NCI-H526 (cell line): ENCODE results near the gene LRRC56.
A peak's percentile ranks its signal among the peaks of the same experiment; 100 is the strongest.
"Not testable (repeated sequence)": the region's sequence is repeated elsewhere in the genome, so short reads cannot be mapped to it uniquely, and the experiment has no call there.

ENCODE experiments used
- DNase-seq, 2 experiments: peaks; one replicate each; lab custom pipeline; 2025; lab: John Stamatoyannopoulos, UW

The LRRC56 gene

GRCh38 chr11:559020-559620 lies 21.8 kb downstream of the LRRC56 start:
- no peak for DNase-seq

GRCh38 chr11:559712-560304 lies 22.5 kb downstream of the LRRC56 start:
- DNase-seq, result no peak

DNA sequence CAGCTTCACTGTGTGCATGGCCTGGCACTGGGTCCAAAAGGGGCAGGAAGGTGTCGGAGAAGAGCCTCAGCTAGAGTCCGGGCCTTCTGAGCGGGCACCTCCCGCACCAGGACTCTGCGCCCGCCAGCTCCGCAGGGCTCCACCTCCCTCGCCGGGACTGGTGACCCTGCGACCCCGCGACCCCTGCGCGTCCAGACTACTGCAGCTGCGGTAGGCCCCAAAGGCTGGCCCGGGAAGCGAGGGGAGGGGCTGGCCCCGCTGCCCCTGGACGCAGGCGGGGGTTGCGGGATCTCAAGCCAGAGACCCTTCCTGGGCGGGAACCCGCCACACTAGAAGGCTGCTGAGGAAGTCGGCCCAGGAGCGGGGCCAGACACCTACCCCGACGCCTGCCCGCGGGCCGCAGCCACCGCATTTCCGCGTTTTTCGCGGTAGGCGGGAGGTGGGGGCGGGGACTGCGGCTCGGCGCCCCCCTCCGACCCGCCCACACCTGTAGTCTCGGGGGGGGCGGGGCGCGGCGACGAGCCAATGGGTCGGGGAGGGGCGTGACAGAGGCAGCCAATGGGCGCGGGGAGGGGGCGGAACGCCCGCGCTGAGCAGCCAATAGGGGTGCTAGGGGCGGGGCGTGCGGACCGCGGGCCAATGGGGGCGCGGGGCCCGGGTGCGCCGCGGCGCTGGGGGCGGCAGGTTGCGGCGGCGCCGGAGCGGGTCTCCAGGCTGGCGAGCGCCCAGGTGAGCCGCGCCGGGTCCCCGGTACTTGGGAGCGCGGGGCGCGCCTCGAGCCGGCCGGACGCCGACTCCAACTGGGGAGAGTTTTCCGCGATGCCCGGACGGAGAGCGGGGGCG lies 23.2 kb downstream of the LRRC56 start, which contains the start of the genes LMNTD2 and RASSF7:
Gene LMNTD2, minus strand, starts transcription at position 434 of the 843 bp plus-strand sequence. Its CDS starts 22 bp downstream, at position 412.
Gene RASSF7, plus strand, starts transcription at position 666 of the 843 bp plus-strand sequence. CDS start 799 bp downstream, outside the sequence.
- peak; percentile 76 to 99 for DNase-seq

DNA sequence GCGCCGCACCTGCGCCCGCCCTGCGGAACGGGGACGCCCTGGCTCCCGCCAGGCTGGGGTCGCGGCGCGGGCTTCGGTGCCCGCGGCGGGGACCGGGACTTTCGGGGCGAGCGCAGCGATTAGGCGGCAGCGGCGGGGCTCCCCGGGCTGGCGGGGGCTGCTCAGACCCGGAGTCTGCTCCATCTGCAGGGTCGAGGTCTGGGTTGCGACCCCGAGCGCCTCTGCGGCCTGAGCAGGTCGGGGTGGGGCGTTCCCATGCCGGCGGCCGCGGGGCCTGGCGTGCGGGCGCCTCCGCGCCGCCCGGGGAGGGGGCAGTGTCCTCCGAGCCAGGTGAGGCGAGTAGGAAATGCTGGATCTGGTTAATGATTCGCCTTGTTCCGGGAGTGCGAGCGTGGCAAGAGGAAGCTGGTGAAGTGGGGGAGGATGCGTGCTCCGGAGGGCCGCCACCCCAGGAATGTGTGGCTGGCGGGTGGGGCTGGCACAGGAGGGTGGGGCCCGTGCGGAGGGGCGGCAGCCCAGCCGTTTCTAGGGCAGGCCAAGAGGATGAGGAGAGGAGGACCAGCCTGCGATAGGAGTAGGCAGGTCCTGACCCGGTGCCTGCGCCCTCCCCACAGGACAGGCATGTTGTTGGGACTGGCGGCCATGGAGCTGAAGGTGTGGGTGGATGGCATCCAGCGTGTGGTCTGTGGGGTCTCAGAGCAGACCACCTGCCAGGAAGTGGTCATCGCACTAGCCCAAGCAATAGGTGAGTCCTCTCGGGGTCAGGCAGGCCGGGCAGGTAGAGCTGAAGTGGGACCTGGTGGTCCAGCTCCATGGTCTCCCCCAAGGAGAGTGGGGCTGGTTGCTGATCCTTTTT lies 24.0 kb downstream of the LRRC56 start:
- peak in 1 of 2 experiments; percentile 76 for DNase-seq

DNA sequence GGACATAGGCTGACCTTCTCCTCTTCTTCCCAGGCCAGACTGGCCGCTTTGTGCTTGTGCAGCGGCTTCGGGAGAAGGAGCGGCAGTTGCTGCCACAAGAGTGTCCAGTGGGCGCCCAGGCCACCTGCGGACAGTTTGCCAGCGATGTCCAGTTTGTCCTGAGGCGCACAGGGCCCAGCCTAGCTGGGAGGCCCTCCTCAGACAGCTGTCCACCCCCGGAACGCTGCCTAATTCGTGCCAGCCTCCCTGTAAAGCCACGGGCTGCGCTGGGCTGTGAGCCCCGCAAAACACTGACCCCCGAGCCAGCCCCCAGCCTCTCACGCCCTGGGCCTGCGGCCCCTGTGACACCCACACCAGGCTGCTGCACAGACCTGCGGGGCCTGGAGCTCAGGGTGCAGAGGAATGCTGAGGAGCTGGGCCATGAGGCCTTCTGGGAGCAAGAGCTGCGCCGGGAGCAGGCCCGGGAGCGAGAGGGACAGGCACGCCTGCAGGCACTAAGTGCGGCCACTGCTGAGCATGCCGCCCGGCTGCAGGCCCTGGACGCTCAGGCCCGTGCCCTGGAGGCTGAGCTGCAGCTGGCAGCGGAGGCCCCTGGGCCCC lies 24.8 kb downstream of the LRRC56 start:
- no peak for DNase-seq

- no peak for DNase-seq
These were observed 25.9 kb downstream of the LRRC56 start for GRCh38 chr11:563066-563811.

DNA sequence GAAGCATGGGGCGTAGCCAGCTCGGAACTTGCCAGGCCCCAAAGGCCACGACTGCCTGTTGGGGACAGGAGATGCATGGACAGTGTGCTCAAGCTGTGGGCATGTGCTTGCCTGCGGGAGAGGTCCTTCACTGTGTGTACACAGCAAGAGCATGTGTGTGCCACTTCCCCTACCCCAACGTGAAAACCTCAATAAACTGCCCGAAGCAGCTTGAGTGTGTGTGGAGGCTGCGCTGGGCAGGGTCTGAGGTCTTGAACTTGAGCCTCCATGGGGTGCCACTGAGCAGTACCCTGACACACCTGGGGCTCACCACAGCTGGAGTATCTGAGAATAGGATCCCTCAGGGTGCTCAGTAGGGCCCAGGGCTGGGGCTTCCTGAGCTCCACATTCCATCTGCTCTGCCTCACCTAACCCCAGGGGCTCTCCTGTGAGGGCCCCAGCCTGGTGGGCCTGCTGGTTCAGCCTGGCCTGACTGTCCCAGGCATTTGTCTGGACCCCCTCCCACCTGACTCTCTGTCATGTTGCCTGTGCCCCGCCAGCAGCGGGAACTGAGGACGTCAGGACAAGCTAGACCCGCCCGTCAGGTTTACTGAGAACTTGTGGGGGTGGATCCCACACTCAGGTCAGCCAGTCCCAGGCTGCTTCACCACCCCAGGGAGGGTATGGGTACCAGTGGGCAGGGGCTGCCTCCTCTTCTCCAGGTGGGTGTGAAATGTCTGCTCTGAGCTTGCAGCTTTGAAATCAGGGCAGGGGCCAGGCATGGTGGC lies 26.7 kb downstream of the LRRC56 start:
- DNase-seq, result no peak

DNA sequence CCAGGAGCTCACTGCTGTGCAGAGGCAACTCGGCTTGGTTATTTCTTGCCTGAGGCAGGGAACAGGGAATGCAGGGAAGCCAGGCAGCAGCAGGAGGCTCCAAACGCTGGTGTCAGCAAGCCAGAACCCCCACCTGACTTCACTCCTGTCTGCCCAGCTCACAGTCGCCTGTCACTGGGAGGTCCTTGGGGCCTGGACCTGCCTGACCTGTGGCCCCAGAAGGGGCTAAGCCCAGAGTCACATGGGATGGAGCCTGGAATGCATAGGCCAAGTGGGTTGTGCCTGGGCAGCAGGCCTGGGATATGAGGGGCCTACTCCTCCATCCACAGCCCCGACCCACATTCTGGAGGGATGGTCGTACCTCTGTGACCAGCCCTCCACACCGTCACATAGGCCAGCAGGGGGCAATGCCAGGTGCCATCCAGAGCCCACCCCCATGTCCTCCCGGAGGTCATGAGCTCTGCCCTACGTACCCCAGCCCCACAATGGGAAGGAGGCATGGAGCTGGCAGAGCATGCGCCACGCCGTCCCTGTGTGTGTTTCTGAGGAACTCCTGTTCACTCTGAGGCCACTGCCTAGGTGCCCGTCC lies 28.7 kb downstream of the LRRC56 start:
- no peak for DNase-seq

- DNase-seq, result peak in 1 of 2 experiments; percentile 31
These were observed 29.8 kb downstream of the LRRC56 start for GRCh38 chr11:567011-567628.

- no peak for DNase-seq
These were observed 30.4 kb downstream of the LRRC56 start for GRCh38 chr11:567629-568292.

DNA sequence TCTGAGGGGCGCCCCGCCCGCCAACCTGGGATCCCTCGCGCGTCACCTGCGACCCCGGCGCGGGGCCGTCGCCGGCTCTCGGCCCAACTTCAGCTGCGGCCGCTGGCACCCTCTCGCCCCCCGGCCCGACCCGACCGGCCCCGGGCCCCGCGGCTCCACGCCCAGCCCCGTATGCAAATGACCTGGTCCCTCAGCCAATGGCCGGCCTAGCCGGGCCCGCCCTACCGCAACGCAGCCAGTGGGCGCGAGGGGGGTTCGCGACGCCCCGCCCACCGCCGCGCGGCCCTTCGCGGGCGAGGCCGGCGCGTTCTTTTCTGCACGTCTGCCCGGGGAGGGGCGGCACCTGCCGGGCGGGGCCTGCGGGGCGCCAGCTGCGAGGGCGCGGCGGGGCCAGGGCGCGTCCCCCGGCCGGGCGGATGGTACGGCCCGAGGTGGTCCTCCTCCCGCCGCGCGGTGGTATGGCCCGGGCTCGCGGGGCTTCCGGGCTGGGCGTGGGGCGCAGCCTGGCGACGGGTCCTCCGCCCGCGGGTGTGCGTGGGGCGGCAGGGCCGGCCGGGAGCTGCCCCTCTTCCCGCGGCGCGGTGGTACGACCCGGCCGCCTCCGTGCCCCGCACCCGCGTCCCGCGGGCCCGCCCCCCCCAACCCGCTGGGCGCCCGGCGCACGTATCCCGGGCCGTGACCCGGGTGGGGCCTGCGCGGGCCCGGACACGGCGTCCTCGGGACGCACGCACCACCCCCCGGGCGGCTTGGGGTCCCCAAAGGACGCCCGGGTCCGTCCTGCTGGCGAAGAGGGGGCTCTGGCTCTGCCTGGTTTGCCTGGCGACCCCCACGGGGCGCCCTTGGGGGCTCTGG lies 31.2 kb downstream of the LRRC56 start:
- DNase-seq, result peak; percentile 74 to 99

GRCh38 chr11:569158-569885 lies 32.0 kb downstream of the LRRC56 start:
- no peak for DNase-seq

GRCh38 chr11:571802-572185 lies 34.5 kb downstream of the LRRC56 start:
- no peak for DNase-seq

- no peak for DNase-seq
These were observed 35.9 kb downstream of the LRRC56 start for GRCh38 chr11:573146-573759.

DNA sequence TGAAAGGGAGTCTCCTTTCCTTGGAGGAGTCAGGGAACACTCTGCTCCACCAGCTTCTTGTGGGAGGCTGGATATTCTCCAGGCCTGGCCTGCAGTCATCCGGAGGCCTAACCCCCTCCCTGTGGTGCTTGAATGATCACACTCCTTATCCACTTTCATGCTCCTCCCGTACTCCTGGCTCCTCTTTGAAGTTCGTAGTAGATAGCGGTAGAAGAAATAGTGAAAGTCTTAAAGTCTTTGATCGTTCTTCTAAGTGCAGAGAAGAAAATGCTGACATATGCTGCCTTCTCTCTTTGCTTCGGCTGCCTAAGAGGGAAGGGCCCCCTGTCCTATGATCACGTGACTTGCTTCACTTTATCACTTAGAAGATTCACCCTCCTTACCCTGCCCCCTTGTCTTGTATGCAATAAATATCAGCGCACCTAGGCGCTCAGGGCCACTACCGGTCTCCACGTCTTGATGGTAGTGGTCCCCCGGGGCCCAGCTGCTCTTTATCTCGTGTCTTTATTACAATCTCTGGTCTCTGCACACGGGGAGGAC lies 36.8 kb downstream of the LRRC56 start:
- not testable (repeated sequence) for DNase-seq
